Stimulated activated CD4-positive, alpha-beta T cell treated with anti-CD3 and anti-CD28 coated beads, Interleukin-15, amount 100 ng/mL, for 1 hour (primary cell): ENCODE data around the gene KRT72.

Experiments
- DNase-seq, 2 donors: peaks; one replicate each; pipeline ENCODE4 v3.0.0-alpha.2; 2020; ENCODE audit warnings: low read depth in 1 of 2, low spot score in 1 of 2

KRT72 gene

GRCh38 chr12:52580496-52580895 lies 20.8 kb downstream of the KRT72 start:
- DNase-seq, result no peak

- no peak for DNase-seq
These were observed 21.5 kb downstream of the KRT72 start for GRCh38 chr12:52579468-52580465.

GRCh38 chr12:52578469-52578868 lies 22.8 kb downstream of the KRT72 start:
- no peak for DNase-seq

- no peak for DNase-seq
These were observed 23.9 kb downstream of the KRT72 start for GRCh38 chr12:52577316-52577715.

- no peak for DNase-seq
These were observed 25.3 kb downstream of the KRT72 start for GRCh38 chr12:52575948-52576347.

GRCh38 chr12:52575256-52575655 lies 26.0 kb downstream of the KRT72 start:
- DNase-seq, result no peak

- DNase-seq, result no peak
These were observed 27.5 kb downstream of the KRT72 start, which contains the start of gene KRT74 for GRCh38 chr12:52573743-52574142. TSS of gene KRT74 (minus strand) at chr12:52573843. CDS start at chr12:52573777, 66 bp downstream.

- DNase-seq, result no peak
These were observed 28.0 kb downstream of the KRT72 start for GRCh38 chr12:52573306-52573705.

GRCh38 chr12:52570511-52570910 lies 30.8 kb downstream of the KRT72 start:
- no peak for DNase-seq

- DNase-seq, result no peak
These were observed 33.2 kb downstream of the KRT72 start for GRCh38 chr12:52568111-52568510.

GRCh38 chr12:52566847-52567291 lies 34.4 kb downstream of the KRT72 start:
- DNase-seq, result no peak

GRCh38 chr12:52564582-52564981 lies 36.7 kb downstream of the KRT72 start:
- no peak for DNase-seq

- no peak for DNase-seq
These were observed 39.3 kb downstream of the KRT72 start for GRCh38 chr12:52561880-52562449.

GRCh38 chr12:52559979-52560378 lies 41.3 kb downstream of the KRT72 start:
- no peak for DNase-seq

- DNase-seq, result no peak
These were observed 42.4 kb downstream of the KRT72 start for GRCh38 chr12:52558781-52559445.

- DNase-seq, result no peak
These were observed 43.8 kb downstream of the KRT72 start for GRCh38 chr12:52557476-52557875.

GRCh38 chr12:52555577-52555976 lies 45.7 kb downstream of the KRT72 start:
- no peak for DNase-seq

- DNase-seq, result no peak
These were observed 48.5 kb downstream of the KRT72 start, which contains the start of gene KRT71 for GRCh38 chr12:52552681-52553195. TSS of gene KRT71 (minus strand) at chr12:52553145. CDS start at chr12:52553077, 68 bp downstream.

GRCh38 chr12:52552055-52552454 lies 49.2 kb downstream of the KRT72 start:
- DNase-seq, result no peak

- no peak for DNase-seq
These were observed 49.9 kb downstream of the KRT72 start for GRCh38 chr12:52551216-52551865.

- DNase-seq, result no peak
These were observed 55.1 kb downstream of the KRT72 start for GRCh38 chr12:52546126-52546525.
